GM18951 (cell line): ENCODE data around the gene SGCE.
"Not testable (repeated sequence)": the region's sequence is repeated elsewhere in the genome, so short reads cannot be mapped to it uniquely, and the experiment has no call there.

Source experiments
- POLR2A ChIP-seq: IDR thresholded peaks from 4 replicates; pipeline ENCODE4 v1.6.1; 2011; ENCODE audit warnings: mild to moderate bottlenecking; ENCODE audit not compliant: insufficient read length, insufficient read depth; ENCODE audit errors: extremely low read depth
- in situ Hi-C: fragments of 300-500 bp; cut with MboI; formaldehyde crosslinking; loops from one replicate; pipeline ENCODE4 v1.12.0; 2022; ENCODE audit warnings: low sequenced_read_pairs, mixed read lengths, inconsistent platforms; ENCODE audit not compliant: unreplicated experiment

Gene SGCE, protein sequence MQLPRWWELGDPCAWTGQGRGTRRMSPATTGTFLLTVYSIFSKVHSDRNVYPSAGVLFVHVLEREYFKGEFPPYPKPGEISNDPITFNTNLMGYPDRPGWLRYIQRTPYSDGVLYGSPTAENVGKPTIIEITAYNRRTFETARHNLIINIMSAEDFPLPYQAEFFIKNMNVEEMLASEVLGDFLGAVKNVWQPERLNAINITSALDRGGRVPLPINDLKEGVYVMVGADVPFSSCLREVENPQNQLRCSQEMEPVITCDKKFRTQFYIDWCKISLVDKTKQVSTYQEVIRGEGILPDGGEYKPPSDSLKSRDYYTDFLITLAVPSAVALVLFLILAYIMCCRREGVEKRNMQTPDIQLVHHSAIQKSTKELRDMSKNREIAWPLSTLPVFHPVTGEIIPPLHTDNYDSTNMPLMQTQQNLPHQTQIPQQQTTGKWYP

DNA sequence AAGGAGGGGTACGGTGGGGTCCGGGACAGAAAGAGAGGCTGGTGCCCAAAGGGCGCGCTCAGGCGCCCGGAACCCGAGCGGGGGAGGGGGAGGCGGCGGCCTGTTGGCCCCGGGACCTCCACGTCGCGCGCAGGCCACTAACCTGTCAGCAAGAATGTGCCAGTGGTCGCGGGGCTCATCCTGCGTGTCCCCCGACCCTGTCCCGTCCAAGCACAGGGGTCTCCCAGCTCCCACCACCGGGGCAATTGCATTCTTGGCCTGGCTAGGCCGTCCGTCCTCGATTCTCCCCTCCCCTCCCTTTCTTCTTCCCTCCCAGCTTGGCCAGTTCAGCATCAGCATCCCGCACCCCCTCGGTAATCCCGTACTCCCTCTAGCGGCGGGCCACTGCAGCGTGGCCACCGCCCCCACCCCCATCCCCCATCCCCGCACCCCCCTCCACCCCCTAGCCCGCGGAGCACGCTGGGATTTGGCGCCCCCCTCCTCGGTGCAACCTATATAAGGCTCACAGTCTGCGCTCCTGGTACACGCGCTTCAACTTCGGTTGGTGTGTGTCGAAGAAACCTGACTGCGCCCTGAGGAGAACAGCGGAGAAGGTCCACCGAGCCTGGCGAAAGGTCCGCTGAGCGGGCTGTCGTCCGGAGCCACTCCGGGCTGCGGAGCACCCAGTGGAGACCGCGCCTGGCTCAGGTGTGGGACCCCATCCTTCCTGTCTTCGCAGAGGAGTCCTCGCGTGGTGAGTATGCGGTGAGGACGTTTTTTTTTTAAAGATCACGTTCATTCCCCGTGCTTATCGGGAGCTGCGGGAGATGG lies at the start of gene SGCE:
TSS of gene SGCE (minus strand) at position 286 of the 810 bp plus-strand sequence. CDS start at position 251, 35 bp downstream.
- in situ Hi-C loops = no loop called here
- TF ChIP-seq POLR2A = peak; percentile 77

DNA sequence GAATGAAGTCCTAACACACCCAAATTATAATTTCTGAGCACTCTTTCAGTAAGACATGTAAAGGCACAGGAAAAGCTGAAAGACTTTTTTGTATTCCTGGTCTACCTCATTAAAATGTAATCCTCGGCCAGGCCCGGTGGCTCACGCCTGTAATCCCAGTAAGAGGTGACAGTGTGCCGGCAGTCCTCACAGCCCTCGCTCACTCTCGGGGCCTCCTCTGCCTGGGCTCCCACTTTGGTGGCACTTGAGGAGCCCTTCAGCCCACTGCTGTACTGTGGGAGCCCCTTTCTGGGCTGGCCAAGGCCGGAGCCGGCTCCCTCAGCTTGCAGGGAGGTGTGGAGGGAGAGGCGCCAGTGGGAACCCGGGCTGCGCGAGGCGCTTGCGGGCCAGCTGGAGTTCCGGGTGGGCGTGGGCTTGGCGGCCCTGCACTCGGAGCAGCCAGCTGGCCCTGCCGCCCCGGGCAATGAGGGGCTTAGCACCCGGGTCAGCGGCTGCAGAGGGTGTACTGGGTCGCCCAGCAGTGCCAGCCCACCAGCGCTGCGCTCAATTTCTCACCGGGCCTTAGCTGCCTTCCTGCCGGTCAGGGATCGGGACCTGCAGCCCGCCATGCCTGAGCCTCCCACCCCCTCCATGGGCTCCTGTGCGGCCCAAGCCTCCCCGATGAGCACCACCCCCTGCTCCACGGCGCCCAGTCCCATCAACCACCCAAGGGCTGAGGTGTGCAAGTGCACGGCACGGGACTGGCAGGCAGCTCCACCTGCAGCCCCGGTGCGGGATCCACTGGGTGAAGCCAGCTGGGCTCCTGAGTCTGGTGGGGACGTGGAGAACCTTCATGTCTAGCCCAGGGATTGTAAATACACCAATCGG lies 49.5 kb upstream of the SGCE start:
- in situ Hi-C loops = not testable (repeated sequence)

DNA sequence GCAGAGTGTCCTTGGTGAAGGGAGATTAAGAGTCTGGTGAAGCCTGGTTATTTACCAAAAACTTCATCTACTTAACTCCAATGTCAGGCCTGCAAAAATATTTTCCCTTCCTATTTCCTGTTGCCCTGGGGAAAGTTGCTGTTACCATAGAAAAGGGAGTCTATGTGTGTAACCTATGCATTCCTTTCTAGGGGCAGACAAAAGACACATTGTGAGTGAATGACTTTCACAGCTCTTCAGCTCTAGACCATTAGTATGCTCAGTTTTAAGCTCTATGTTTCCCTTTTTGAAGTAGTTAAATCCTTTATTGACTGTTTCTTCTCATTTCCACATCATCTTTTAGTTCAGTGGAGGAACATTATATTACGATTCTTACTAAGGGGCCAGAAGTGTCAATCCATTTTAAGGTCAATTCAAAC lies 45.6 kb upstream of the SGCE start:
- TF ChIP-seq POLR2A = no peak
- in situ Hi-C loops = no loop called here

DNA sequence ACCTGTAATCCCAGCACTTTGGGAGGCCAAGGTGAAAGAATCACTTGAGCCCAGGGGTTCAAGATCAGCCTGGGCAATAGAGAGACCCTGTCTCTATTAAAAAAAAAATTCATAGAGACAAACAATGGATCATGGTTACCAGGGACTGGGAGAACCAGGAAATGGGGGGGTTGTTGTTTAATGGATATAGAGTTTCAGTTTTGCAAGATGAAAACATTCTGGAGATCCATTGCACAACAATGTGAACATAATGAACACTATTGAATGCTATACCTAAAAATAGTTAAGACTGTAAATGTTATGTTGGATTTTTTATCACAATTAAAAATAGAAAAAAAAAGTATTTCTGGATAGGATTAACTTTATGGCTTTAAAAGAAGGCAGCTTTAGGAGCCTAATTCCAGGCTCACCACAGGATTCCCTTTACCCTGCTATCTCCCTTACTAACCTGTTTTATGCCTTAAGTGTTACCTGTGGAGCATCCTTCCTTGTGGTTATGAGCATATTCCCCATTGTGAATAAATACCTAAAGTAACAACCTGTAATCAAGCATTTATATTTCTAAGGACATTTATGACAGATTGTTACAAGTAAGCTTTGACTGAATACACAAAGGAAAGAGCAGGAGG lies 45.1 kb upstream of the SGCE start:
- TF ChIP-seq POLR2A = no peak
- in situ Hi-C loops = no loop called here

DNA sequence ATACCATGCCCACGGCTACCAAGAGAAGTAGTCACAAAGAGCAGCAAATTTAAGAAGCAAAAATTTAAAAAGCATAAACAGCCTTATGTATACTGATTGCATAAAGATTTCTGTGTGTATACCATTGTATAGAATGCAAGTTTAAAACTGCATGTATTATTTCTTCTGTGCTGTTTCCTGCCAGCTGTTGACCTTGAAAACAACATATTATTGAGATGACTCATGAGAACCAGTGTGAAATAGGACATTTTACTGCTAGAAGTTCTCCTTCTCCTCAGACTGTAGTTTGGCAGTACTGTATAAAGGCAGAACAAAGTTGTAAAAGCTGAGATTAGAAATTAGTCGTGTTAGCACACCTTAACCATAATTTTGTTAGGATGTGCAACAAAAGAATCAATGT lies 42.3 kb upstream of the SGCE start:
- no peak for TF ChIP-seq POLR2A
- in situ Hi-C loops = no loop called here

DNA sequence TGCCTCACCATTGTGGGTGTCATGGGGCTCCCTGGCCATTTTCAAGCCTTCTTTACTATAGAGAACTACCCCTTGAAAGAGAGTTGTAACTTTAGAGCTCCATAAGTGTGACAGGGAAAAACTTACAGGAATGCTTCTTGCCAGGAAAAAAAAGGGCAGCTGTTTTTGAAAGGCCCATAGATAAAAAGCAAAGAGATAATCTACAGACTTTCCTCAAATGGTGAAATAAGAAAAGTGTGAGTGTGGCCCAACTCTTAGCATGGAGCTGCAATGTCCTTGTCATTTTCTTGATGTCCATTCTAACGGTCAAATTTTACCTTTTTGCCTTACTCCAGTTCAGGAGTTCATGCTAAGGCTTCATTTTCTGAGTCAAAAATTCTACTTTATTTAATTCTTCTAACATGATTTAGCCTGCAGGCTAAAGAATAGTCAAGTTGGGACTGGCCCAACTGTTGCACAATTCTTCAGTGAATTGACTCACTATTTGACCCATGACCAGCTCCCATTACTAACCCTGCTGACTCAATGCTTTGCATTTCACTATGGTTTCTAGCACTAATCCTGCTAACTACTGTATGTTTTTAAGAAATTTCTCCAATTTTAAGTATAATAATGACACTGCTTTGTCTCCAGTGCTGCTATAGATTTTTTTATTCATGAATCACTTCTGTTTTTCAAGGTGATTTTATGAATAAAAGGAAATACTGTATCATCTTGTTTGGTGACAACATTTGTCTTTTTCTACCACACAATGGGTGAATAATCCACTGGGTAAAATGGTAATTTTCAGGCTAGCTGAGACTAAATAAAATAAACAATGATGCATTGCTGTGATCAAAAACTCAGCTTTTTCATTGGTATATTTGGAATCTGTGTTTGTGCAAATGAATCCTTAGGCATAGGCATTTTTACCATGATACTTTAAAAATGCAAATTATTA lies 41.4 kb upstream of the SGCE start:
- TF ChIP-seq POLR2A = no peak
- in situ Hi-C loops = no loop called here

DNA sequence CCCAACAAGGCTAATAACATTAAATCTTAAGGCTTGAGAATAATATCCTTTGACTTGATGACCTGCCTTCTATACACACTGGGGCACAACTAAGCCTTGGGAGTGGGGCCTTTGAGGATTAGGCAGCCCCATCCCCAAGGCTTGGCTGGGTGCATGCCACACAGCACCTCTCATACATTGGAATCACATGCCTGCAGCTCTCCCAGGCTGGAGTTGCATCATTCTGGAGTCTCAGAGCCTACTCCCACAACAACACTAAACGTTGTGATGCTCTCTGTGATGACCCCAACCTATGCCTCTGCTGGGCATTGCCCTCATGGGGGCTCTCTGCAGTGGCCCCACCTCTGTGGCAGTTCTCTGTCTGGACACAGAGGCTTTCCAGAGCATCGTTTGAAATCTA lies 31.9 kb upstream of the SGCE start:
- TF ChIP-seq POLR2A = no peak
- in situ Hi-C loops = no loop called here

DNA sequence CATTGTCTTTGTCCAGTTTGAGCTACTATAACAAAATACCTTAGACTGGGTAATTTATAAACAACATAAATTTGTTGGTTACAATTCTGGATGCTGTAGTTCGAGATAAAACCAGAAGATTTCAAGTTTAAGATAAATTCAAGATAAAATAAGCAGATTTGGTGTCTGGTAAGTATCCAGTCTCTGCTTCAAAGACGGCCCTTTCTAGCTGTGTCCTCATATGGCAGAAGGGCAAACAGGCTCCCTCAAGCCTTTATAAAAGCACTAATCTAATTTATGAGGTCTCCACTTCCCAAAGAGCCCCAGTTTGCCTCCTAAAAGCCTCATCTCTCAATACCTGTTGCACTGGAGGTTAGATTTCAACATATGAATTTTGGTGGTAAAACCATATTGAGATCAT lies 31.1 kb upstream of the SGCE start:
- no peak for TF ChIP-seq POLR2A
- in situ Hi-C loops = no loop called here

DNA sequence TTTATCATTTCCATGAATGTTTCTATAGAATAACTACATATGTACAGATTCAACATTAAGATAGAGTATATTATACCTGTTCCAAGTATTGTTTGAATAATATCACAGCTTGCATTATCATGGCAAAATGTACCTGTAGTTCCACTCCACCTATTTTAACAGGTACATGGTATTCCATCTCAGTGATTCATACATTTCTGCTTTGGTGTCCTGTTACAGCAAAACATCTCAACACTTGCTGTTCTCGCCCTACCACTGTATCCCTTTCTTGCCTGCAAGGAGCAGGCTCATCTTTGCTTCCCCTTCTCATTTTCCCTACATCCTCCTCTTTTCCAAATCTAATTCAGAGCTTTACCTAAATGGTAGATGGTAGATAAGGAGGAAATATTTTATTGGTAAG lies 27.1 kb upstream of the SGCE start:
- no peak for TF ChIP-seq POLR2A
- in situ Hi-C loops = no loop called here

DNA sequence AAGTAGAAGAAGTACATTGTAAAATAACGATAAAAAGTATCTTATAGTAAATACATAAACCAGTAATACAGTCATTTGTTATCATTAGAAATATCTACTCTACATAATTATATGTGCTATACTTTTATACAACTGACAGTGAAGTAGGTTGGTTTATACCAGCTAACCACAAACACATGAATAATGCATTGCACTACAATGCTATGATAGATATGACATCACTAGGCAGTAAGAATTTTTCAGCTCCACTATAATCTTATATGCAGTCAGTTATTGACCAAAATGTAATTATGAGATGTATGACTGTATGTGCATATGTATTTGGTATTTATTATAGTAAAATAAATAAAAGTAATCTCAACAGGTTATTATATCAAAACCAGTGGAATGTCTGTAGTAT lies 23.4 kb upstream of the SGCE start:
- TF ChIP-seq POLR2A = no peak
- in situ Hi-C loops = no loop called here

DNA sequence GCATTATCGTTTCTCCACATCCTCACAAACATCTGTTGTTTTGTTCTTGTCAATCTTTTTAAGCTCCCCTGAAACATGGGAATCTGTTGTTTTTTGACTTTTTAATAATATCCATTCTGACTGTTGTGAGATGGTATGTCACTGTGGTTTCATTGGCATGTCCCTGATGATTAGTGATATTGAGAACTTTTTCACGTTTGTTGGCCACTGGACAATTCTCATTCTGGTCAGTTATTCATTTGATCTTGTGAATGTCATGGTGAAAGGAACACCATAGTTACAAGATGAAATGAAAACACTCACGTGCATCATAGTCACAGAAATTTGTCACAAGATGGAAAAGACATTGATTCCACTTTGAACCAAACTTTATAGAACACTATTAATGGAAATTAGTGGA lies 20.5 kb upstream of the SGCE start:
- in situ Hi-C loops = no loop called here
- TF ChIP-seq POLR2A = no peak

DNA sequence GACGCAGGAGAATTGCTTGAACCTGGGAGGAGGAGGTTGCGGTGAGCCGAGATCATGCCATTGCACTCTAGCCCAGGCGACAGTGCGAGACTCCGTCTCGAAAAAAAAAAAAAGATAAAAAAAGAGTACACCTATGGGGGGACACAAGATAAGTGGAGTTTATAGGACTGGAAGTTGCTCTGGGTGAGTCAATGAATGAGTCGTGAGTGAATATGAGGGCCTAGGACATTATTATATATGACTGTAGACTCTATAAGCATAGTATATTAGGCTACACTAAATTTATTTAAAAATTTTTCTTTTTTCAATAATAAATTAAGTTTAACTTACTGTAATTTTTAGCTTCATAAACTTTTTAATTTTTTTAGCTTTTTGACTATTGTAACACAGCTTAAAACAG lies 19.4 kb upstream of the SGCE start:
- in situ Hi-C loops = no loop called here
- TF ChIP-seq POLR2A = no peak
